GM12878 (cell line): ENCODE measurements around the gene ANO2. TPM values are rescaled to one million over a fixed set of nuclear protein-coding genes. Genes with fewer than 3 reads are reported as not detected.

Experiments
- ATAC-seq: fragments of 200-7000 bp; cut with Tn5 transposase; 3 replicates; pipeline ENCODE4 v1.9.1; 2020; ENCODE audit warnings: mild to moderate bottlenecking, moderate library complexity
- BruUV-seq: library from RNA; stranded (reverse); fragments of 400-500 nt; replicated peaks from 2 replicates; lab custom pipeline; 2021; lab: Mats Ljungman, UMichigan
- CTCF ChIA-PET: fragments of 300-600 bp; sonication (Branson Sonifier 250); formaldehyde crosslinking; extraction: SDS; loops from one replicate; lab custom pipeline; 2021; ENCODE audit warnings: inconsistent platforms; lab: Yijun Ruan, JAX
- POLR2A ChIA-PET: fragments of 350-600 bp; formaldehyde crosslinking; extraction: SDS; loops from one replicate; lab custom pipeline; 2021; ENCODE audit warnings: inconsistent platforms; lab: Charles Lee
- RAD21 ChIA-PET: fragments of 300-600 bp; sonication (Branson Sonifier 250); formaldehyde crosslinking; loops from one replicate; lab custom pipeline; 2023; ENCODE audit warnings: antibody characterized with exemption; ENCODE audit not compliant: unreplicated experiment; lab: Charles Lee
- SMC1A ChIA-PET: fragments of 300-600 bp; sonication (Branson Sonifier 250); formaldehyde crosslinking; loops from one replicate; lab custom pipeline; 2023; ENCODE audit not compliant: unreplicated experiment, uncharacterized antibody; lab: Charles Lee
- DNase-seq: peaks from one replicate; pipeline ENCODE4 v3.0.0-alpha.2; 2011; ENCODE audit warnings: low read depth, low spot score
- FAIRE-seq: peaks from 3 replicates; lab custom pipeline; 2011; peaks lifted over from hg19 to GRCh38; lab: Jason Lieb, UNC
- H2AFZ ChIP-seq: 2 replicates; pipeline ENCODE4 v1.6.0; 2011; ENCODE audit warnings: low read depth, low read length, control low read depth; ENCODE audit not compliant: control insufficient read depth
- H3K27ac ChIP-seq: 2 replicates; pipeline ENCODE4 v1.5.1; 2011; ENCODE audit warnings: control low read depth; ENCODE audit not compliant: control insufficient read depth, insufficient read depth
- H3K27me3 ChIP-seq, 2 experiments: replicated peaks in 1 of 2; 2 replicates each; pipeline versions ENCODE4 v1.6.0 to v1.6.1; 2011; ENCODE audit warnings: low read length in 1 of 2; ENCODE audit not compliant: control insufficient read depth in 2 of 2, insufficient read depth in 2 of 2
- H3K36me3 ChIP-seq, 2 experiments: 2 replicates each; pipeline ENCODE4 v1.5.1; 2011; ENCODE audit warnings: low read length in 1 of 2; ENCODE audit not compliant: control insufficient read depth in 2 of 2, insufficient read depth in 2 of 2
- H3K4me1 ChIP-seq: 2 replicates; pipeline ENCODE4 v1.6.1; 2011; ENCODE audit warnings: mild to moderate bottlenecking, low read length, moderate library complexity, mixed read lengths; ENCODE audit not compliant: control insufficient read depth, insufficient read depth
- H3K4me2 ChIP-seq: 2 replicates; pipeline ENCODE4 v1.6.0; 2011; ENCODE audit warnings: control low read depth; ENCODE audit not compliant: control insufficient read depth, insufficient read depth
- H3K4me3 ChIP-seq: fragments of 200-600 bp; sonication (generic); 2 replicates; pipeline ENCODE4 v1.5.1; 2016
- H3K79me2 ChIP-seq: 2 replicates; pipeline ENCODE4 v1.6.0; 2011; ENCODE audit warnings: low read length; ENCODE audit not compliant: control insufficient read depth, insufficient read depth
- H3K9ac ChIP-seq: 2 replicates; pipeline ENCODE4 v1.8.0; 2011; ENCODE audit warnings: low read length, control low read depth, mixed read lengths; ENCODE audit not compliant: control insufficient read depth, insufficient read depth
- H3K9me3 ChIP-seq: replicated peaks from 3 replicates; pipeline ENCODE4 v1.5.1; 2011; ENCODE audit warnings: mild to moderate bottlenecking, low read length; ENCODE audit not compliant: control insufficient read depth, insufficient read depth
- H4K20me1 ChIP-seq: 2 replicates; pipeline ENCODE4 v1.6.0; 2011; ENCODE audit not compliant: control insufficient read depth, insufficient read depth
- DPF2 ChIP-seq: fragments of 450-650 bp; IDR thresholded peaks from 2 replicates; pipeline ENCODE4 v1.6.1; 2017; ENCODE audit warnings: mild to moderate bottlenecking
- E2F8 ChIP-seq: fragments of 450-650 bp; IDR thresholded peaks from 2 replicates; pipeline ENCODE4 v1.6.1; 2018; ENCODE audit warnings: mild to moderate bottlenecking, low read depth, moderate library complexity; ENCODE audit not compliant: partially characterized antibody
- ETV6 ChIP-seq, 2 experiments: fragments of 450-650 bp in 1 of 2; IDR thresholded peaks in 1 of 2; conservative IDR thresholded peaks in 1 of 2; 2 replicates each; pipeline ENCODE4 v1.6.1; 2014; ENCODE audit warnings: antibody characterized with exemption in 1 of 2, borderline replicate concordance in 1 of 2, low read depth in 1 of 2, mild to moderate bottlenecking in 1 of 2, moderate library complexity in 1 of 2
- FOXK2 ChIP-seq: fragments of 450-650 bp; IDR thresholded peaks from 2 replicates; pipeline ENCODE4 v1.6.1; 2017; ENCODE audit warnings: mild to moderate bottlenecking, moderate library complexity
- LARP7 ChIP-seq: fragments of 450-650 bp; IDR thresholded peaks from 2 replicates; pipeline ENCODE4 v1.6.1; 2017; ENCODE audit warnings: mild to moderate bottlenecking
- PAX8 ChIP-seq: fragments of 450-650 bp; IDR thresholded peaks from 2 replicates; pipeline ENCODE4 v1.6.1; 2017; ENCODE audit warnings: mild to moderate bottlenecking, moderate library complexity
- POU2F2 ChIP-seq: IDR thresholded peaks from 3 replicates; pipeline ENCODE4 v1.6.1; 2011; ENCODE audit warnings: low read depth, mild to moderate bottlenecking, low read length, borderline replicate concordance
- RAD21 ChIP-seq: IDR thresholded peaks from 2 replicates; pipeline ENCODE4 v1.6.1; 2011; ENCODE audit warnings: mild to moderate bottlenecking, low read depth, low read length, moderate library complexity; ENCODE audit not compliant: insufficient read depth
- RELA ChIP-seq: fragments of 450-650 bp; IDR thresholded peaks from 2 replicates; pipeline ENCODE4 v1.8.0; 2014; ENCODE audit warnings: borderline replicate concordance; ENCODE audit not compliant: partially characterized antibody
- RUNX3 ChIP-seq: IDR thresholded peaks from 2 replicates; pipeline ENCODE4 v1.6.1; 2012; ENCODE audit warnings: low read length, inconsistent platforms
- SREBF1 ChIP-seq: IDR thresholded peaks from 2 replicates; pipeline ENCODE4 v1.6.1; 2012; ENCODE audit warnings: mild to moderate bottlenecking, low read length
- SUZ12 ChIP-seq: fragments of 200-600 bp; sonication (generic); IDR thresholded peaks from one replicate; pipeline ENCODE4 v1.6.1; 2018; ENCODE audit warnings: antibody characterized with exemption, mild to moderate bottlenecking; ENCODE audit not compliant: unreplicated experiment
- ZNF622 ChIP-seq: fragments of 450-650 bp; IDR thresholded peaks from 2 replicates; pipeline ENCODE4 v1.6.1; 2017; ENCODE audit warnings: mild to moderate bottlenecking, inconsistent platforms
- WGBS: methylation state at CpG from one replicate; pipeline ENCODE4 v1.1.6; 2016; ENCODE audit warnings: low lambda C conversion rate; ENCODE audit not compliant: insufficient replicate concordance, insufficient coverage; ENCODE audit errors: missing lambda C conversion rate; 5-methylcytosine and 5-hydroxymethylcytosine counted together
- in situ Hi-C: fragments of 300-500 bp; cut with MboI; formaldehyde crosslinking; loops from 9 replicates; pipeline ENCODE4 v1.14.3; 2018; ENCODE audit warnings: mixed read lengths
- intact Hi-C: fragments of 100-400 bp; cut with micrococcal nuclease; formaldehyde crosslinking; loops from one replicate; pipeline ENCODE4 v1.14.2; 2022; ENCODE audit not compliant: unreplicated experiment
- polyA plus RNA-seq, 11 experiments: library from polyadenylated mRNA; depleted of rRNA in 4 of 11; unstranded in 6 of 11; stranded (reverse) in 5 of 11; fragments of >200 nt; fragmentation: Nextera tagmentation in 4 of 11; fragmentation: Illumina TruSeq in 1 of 11; extraction: Ambion mirVana in 4 of 11; extraction: Trizol in 1 of 11; gene quantifications; 1 replicate in 1 of 11; 2 replicates in 10 of 11; pipeline versions ENCODE4 v1.2.1 to v1.2.3, GENCODE V29; 2011 to 2016; ENCODE audit warnings: inconsistent platforms in 2 of 11, missing spikeins in 2 of 11, low read depth in 1 of 11
- total RNA-seq, 4 experiments: library from RNA; depleted of rRNA in 3 of 4; stranded (reverse); fragments of >200 nt in 3 of 4; fragmentation: Illumina TruSeq in 1 of 4; extraction: Trizol in 1 of 4; gene quantifications; 2 replicates each; pipeline versions ENCODE4 v1.2.1 to v1.2.3, GENCODE V29; 2013 to 2021
- TF ChIP-seq, protein P1 (sequence below): IDR thresholded peaks from 2 replicates; pipeline ENCODE4 v1.6.1; 2012; ENCODE audit warnings: low read length, inconsistent platforms
- TF ChIP-seq, protein P2 (sequence below): IDR thresholded peaks from 2 replicates; pipeline ENCODE4 v1.6.1; 2012; ENCODE audit warnings: low read depth, low read length, improper control_type of control experiment
- TF ChIP-seq, protein P3 (sequence below): IDR thresholded peaks from 2 replicates; pipeline ENCODE4 v1.6.1; 2012; ENCODE audit warnings: low read depth, low read length, improper control_type of control experiment
- TF ChIP-seq, protein P4 (sequence below): fragments of 450-650 bp; IDR thresholded peaks from 2 replicates; pipeline ENCODE4 v1.6.1; 2014; ENCODE audit warnings: mild to moderate bottlenecking

The ANO2 gene
- total and polyA plus RNA-seq, 10 of the 15 experiments (the other 5 are each of a cell fraction or from before 2014, with no cell fraction given), result not detected

- H3K27ac ChIP-seq, result no peak overlapping the region
- H4K20me1 ChIP-seq, result no peaks in the 10 kb centered on the region
- H3K9ac ChIP-seq, result no peak overlapping the region
- DNase-seq (no peak), FAIRE-seq (no peak), ATAC-seq (no peak)
- no peaks in the 10 kb centered on the region for H3K9me3 ChIP-seq
- no peaks in the 10 kb centered on the region for H3K79me2 ChIP-seq
- ChIA-PET POLR2A (no interaction called here), SMC1A (no interaction called here), CTCF (no interaction called here), RAD21 (no interaction called here)
- H3K4me3 ChIP-seq, result no peak overlapping the region
- 69% methylated on average over 4 of the region's 4 CpGs for WGBS
- H2AFZ ChIP-seq, result no peak overlapping the region
- BruUV-seq, result no TSS peak
- H3K27me3 ChIP-seq, result no peaks in the 10 kb centered on the region; a peak in 3 of 4 replicates
- TF ChIP-seq RAD21 (no peak), ZNF622 (no peak), RUNX3 (no peak), E2F8 (no peak), POU2F2 (no peak), SREBF1 (no peak), ETV6 (conservative IDR thresholded peaks at IDR 0.05 in 1 of 2, IDR thresholded peaks at IDR 0.05 in 1 of 2; ENCODE audit: borderline replicate concordance in 1 of 2, low read depth in 1 of 2) (no peak), RELA (no peak), SUZ12 (no peak), PAX8 (no peak), FOXK2 (no peak), DPF2 (no peak), LARP7 (no peak)
- TF ChIP-seq, protein P1, sequence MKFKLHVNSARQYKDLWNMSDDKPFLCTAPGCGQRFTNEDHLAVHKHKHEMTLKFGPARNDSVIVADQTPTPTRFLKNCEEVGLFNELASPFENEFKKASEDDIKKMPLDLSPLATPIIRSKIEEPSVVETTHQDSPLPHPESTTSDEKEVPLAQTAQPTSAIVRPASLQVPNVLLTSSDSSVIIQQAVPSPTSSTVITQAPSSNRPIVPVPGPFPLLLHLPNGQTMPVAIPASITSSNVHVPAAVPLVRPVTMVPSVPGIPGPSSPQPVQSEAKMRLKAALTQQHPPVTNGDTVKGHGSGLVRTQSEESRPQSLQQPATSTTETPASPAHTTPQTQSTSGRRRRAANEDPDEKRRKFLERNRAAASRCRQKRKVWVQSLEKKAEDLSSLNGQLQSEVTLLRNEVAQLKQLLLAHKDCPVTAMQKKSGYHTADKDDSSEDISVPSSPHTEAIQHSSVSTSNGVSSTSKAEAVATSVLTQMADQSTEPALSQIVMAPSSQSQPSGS, result no peak
- TF ChIP-seq, protein P2, sequence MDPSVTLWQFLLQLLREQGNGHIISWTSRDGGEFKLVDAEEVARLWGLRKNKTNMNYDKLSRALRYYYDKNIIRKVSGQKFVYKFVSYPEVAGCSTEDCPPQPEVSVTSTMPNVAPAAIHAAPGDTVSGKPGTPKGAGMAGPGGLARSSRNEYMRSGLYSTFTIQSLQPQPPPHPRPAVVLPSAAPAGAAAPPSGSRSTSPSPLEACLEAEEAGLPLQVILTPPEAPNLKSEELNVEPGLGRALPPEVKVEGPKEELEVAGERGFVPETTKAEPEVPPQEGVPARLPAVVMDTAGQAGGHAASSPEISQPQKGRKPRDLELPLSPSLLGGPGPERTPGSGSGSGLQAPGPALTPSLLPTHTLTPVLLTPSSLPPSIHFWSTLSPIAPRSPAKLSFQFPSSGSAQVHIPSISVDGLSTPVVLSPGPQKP, result no peak
- TF ChIP-seq, protein P3, sequence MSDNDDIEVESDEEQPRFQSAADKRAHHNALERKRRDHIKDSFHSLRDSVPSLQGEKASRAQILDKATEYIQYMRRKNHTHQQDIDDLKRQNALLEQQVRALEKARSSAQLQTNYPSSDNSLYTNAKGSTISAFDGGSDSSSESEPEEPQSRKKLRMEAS, result no peak
- TF ChIP-seq, protein P4, sequence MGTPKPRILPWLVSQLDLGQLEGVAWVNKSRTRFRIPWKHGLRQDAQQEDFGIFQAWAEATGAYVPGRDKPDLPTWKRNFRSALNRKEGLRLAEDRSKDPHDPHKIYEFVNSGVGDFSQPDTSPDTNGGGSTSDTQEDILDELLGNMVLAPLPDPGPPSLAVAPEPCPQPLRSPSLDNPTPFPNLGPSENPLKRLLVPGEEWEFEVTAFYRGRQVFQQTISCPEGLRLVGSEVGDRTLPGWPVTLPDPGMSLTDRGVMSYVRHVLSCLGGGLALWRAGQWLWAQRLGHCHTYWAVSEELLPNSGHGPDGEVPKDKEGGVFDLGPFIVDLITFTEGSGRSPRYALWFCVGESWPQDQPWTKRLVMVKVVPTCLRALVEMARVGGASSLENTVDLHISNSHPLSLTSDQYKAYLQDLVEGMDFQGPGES, result no peak
- no peaks in the 10 kb centered on the region for H3K4me1 ChIP-seq
- in situ Hi-C loops (no loop called here), intact Hi-C loops (no loop called here)
- H3K36me3 ChIP-seq, result no peaks in the 10 kb centered on the region
- H3K4me2 ChIP-seq, result no peak overlapping the region
Measured at GRCh38 chr12:5915511-5915910, 29.5 kb downstream of the ANO2 start.
